Chondrocyte (in vitro differentiated cells): Measurements from ENCODE around the gene PTPRU. TPM values are rescaled to one million over a fixed set of nuclear protein-coding genes. Genes with fewer than 3 reads are reported as not detected.

ENCODE experiments used
- DNase-seq: peaks from one replicate; pipeline ENCODE4 v3.0.0; 2021; ENCODE audit warnings: mixed read lengths, low spot score
- H3K27ac Mint-ChIP-seq: one replicate; pipeline ENCODE4 v1.8.0; 2021; ENCODE audit warnings: mild to moderate bottlenecking, moderate library complexity, mixed read lengths; ENCODE audit not compliant: unreplicated experiment
- H3K27me3 Mint-ChIP-seq: 2 replicates; pipeline ENCODE4 v1.8.0; 2021; ENCODE audit warnings: low read depth, mixed read lengths
- H3K36me3 Mint-ChIP-seq: 2 replicates; pipeline ENCODE4 v1.8.0; 2021; ENCODE audit warnings: low read depth, mixed read lengths
- H3K4me1 Mint-ChIP-seq: 2 replicates; pipeline ENCODE4 v1.8.0; 2021; ENCODE audit warnings: low read depth, mild to moderate bottlenecking, mixed read lengths
- H3K4me3 Mint-ChIP-seq: one replicate; pipeline ENCODE4 v1.8.0; 2021; ENCODE audit warnings: mild to moderate bottlenecking, moderate library complexity, mixed read lengths; ENCODE audit not compliant: unreplicated experiment
- H3K9me3 Mint-ChIP-seq: 2 replicates; pipeline ENCODE4 v1.8.0; 2021; ENCODE audit warnings: low read depth, mixed read lengths
- total RNA-seq: library from RNA; stranded (reverse); gene quantifications from 3 replicates; pipeline ENCODE4 v1.2.1, GENCODE V29; 2021
- TF ChIP-seq, protein P1 (sequence below): fragments of 200-600 bp; sonication (generic); IDR thresholded peaks from 2 replicates; pipeline ENCODE4 v1.5.0; 2021; ENCODE audit warnings: antibody characterized with exemption, mild to moderate bottlenecking, moderate library complexity

PTPRU gene
- total RNA-seq, 1 donor from 2014 or later: 12.6 TPM

DNA sequence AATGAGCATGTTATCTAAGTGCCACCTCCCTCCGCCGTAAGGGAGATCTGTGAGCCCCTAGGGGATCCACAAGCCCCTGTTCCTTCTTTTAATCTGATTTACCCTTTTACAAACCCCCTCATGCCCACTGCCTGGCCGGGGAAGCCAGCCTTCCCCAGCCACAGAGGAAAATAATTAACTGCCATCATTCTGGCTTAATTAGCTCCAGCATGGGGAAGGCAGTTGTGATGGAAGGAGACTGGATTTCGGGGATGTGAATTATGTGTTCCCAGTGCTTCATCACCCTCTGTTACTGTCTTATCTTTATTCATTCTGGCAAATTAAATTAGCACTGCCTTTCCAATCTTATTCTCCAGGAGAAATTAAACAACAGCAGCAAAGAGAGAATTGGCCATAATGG, 135.8 kb downstream of the PTPRU start:
- Mint-ChIP-seq H3K4me3 (no peak overlapping the region), H3K36me3 (peaks cover 2% of the 10 kb centered on the region), H3K9me3 (peaks cover 23% of the 10 kb centered on the region), H3K4me1 (no peaks in the 10 kb centered on the region), H3K27ac (no peak overlapping the region), H3K27me3 (peaks cover 54% of the 10 kb centered on the region)
- TF ChIP-seq, protein P1, sequence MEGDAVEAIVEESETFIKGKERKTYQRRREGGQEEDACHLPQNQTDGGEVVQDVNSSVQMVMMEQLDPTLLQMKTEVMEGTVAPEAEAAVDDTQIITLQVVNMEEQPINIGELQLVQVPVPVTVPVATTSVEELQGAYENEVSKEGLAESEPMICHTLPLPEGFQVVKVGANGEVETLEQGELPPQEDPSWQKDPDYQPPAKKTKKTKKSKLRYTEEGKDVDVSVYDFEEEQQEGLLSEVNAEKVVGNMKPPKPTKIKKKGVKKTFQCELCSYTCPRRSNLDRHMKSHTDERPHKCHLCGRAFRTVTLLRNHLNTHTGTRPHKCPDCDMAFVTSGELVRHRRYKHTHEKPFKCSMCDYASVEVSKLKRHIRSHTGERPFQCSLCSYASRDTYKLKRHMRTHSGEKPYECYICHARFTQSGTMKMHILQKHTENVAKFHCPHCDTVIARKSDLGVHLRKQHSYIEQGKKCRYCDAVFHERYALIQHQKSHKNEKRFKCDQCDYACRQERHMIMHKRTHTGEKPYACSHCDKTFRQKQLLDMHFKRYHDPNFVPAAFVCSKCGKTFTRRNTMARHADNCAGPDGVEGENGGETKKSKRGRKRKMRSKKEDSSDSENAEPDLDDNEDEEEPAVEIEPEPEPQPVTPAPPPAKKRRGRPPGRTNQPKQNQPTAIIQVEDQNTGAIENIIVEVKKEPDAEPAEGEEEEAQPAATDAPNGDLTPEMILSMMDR: no peak
- DNase-seq: no peak

Other genes starting within 250 kb of the PTPRU start
- gene TMEM200B, start 112.6 kb upstream of the PTPRU start, total RNA-seq: 11.7 to 15.4 TPM (median 13.8 TPM) in 3 replicates
- 49.1 to 65.2 TPM (median 50.1 TPM) in 3 replicates for gene SRSF4, start 54.6 kb upstream of the PTPRU start, total RNA-seq
- 15.2 to 24.5 TPM (median 15.6 TPM) in 3 replicates for gene MECR, start 5.6 kb upstream of the PTPRU start, total RNA-seq